H1 (cell line): ENCODE measurements around the gene PLXDC2. TPM values are rescaled to one million over a fixed set of nuclear protein-coding genes. Genes with fewer than 3 reads are reported as not detected.

ENCODE experiments used
- CTCF ChIA-PET: fragments of 300-600 bp; sonication (Branson Sonifier 250); formaldehyde crosslinking; loops from one replicate; lab custom pipeline; 2021; ENCODE audit not compliant: partially characterized antibody; lab: Charles Lee
- POLR2A ChIA-PET: fragments of 300-600 bp; sonication (Branson Sonifier 250); formaldehyde crosslinking; loops from one replicate; lab custom pipeline; 2021; ENCODE audit warnings: inconsistent platforms; ENCODE audit not compliant: partially characterized antibody; lab: Charles Lee
- DNase-seq, 2 experiments: peaks; one replicate each; pipeline versions ENCODE4 v3.0.0 to v3.0.0-alpha.2; 2010 to 2022; ENCODE audit warnings: low spot score in 2 of 2, low read depth in 1 of 2, mixed read lengths in 1 of 2
- FAIRE-seq: peaks from 2 replicates; lab custom pipeline; 2011; peaks lifted over from hg19 to GRCh38; lab: Jason Lieb, UNC
- H2AFZ ChIP-seq: 2 replicates; pipeline ENCODE4 v1.8.1; 2012; ENCODE audit warnings: low read length, inconsistent platforms
- H2AK5ac ChIP-seq: 2 replicates; pipeline ENCODE4 v1.6.1; 2013; ENCODE audit warnings: low read depth, low read length
- H2BK120ac ChIP-seq: replicated peaks from 2 replicates; pipeline ENCODE3; 2013; ENCODE audit warnings: low read depth, low read length, inconsistent platforms
- H2BK12ac ChIP-seq: 2 replicates; pipeline ENCODE4 v1.6.1; 2013; ENCODE audit warnings: low read depth, low read length
- H2BK15ac ChIP-seq: 2 replicates; pipeline ENCODE4 v1.6.1; 2013; ENCODE audit warnings: low read length
- H2BK20ac ChIP-seq: 2 replicates; pipeline ENCODE4 v1.6.1; 2013; ENCODE audit warnings: low read length
- H2BK5ac ChIP-seq: 2 replicates; pipeline ENCODE4 v1.6.1; 2013; ENCODE audit warnings: low read depth, low read length
- H3K14ac ChIP-seq: 2 replicates; pipeline ENCODE4 v1.6.1; 2013; ENCODE audit warnings: inconsistent platforms; ENCODE audit not compliant: insufficient read length
- H3K18ac ChIP-seq: 2 replicates; pipeline ENCODE4 v1.6.1; 2013; ENCODE audit warnings: low read length; ENCODE audit errors: extremely low read depth
- H3K23ac ChIP-seq: 2 replicates; pipeline ENCODE4 v1.6.1; 2013; ENCODE audit warnings: inconsistent platforms; ENCODE audit not compliant: insufficient read length
- H3K23me2 ChIP-seq: 2 replicates; pipeline ENCODE4 v1.6.1; 2013; ENCODE audit warnings: low read depth, low read length
- H3K27ac ChIP-seq: 2 replicates; pipeline ENCODE4 v1.6.1; 2011; ENCODE audit warnings: low read depth, low read length, inconsistent platforms
- H3K27me3 ChIP-seq, 4 experiments: replicated peaks in 1 of 4; 1 replicate in 1 of 4; 2 replicates in 3 of 4; pipeline versions ENCODE4 v1.6.1 to v1.8.1; 2011 to 2013; ENCODE audit warnings: low read length in 3 of 4, mild to moderate bottlenecking in 3 of 4, inconsistent platforms in 2 of 4, mixed read lengths in 2 of 4, moderate library complexity in 1 of 4; ENCODE audit not compliant: control insufficient read depth in 3 of 4, insufficient read depth in 3 of 4; ENCODE audit errors: extremely low read depth in 1 of 4
- H3K36me3 ChIP-seq, 4 experiments: 2 replicates each; pipeline versions ENCODE4 v1.6.1 to v1.8.1; 2011 to 2013; ENCODE audit warnings: mild to moderate bottlenecking in 4 of 4, low read length in 3 of 4, moderate library complexity in 2 of 4, control low read depth in 1 of 4, inconsistent platforms in 1 of 4; ENCODE audit not compliant: insufficient read depth in 4 of 4, control insufficient read depth in 2 of 4
- H3K4ac ChIP-seq: replicated peaks from 2 replicates; pipeline ENCODE3; 2013; ENCODE audit warnings: low read length, low read depth, mixed read lengths, inconsistent platforms; ENCODE audit not compliant: insufficient read length
- H3K4me1 ChIP-seq, 4 experiments: replicated peaks in 1 of 4; 1 replicate in 1 of 4; 2 replicates in 3 of 4; pipeline versions ENCODE4 v1.6.1 to v1.8.1; 2011 to 2013; ENCODE audit warnings: low read length in 3 of 4, inconsistent platforms in 2 of 4, mixed read lengths in 1 of 4; ENCODE audit not compliant: insufficient read depth in 4 of 4, control insufficient read depth in 3 of 4
- H3K4me2 ChIP-seq, 2 experiments: 2 replicates each; pipeline versions ENCODE4 v1.6.1 to v1.8.1; 2011 to 2013; ENCODE audit warnings: low read depth in 2 of 2, low read length in 2 of 2, control low read depth in 1 of 2, inconsistent platforms in 1 of 2, mild to moderate bottlenecking in 1 of 2; ENCODE audit not compliant: insufficient read depth in 1 of 2
- H3K4me3 ChIP-seq, 4 experiments: fragments of 200-600, 300-600 bp in 1 of 4; sonication (generic), shearing (Covaris generic), sonication (Bioruptor Twin) in 1 of 4; 2 replicates each; pipeline versions ENCODE4 v1.5.1 to v1.8.1; 2011 to 2016; ENCODE audit warnings: low read length in 4 of 4, low read depth in 3 of 4, control low read depth in 2 of 4, inconsistent platforms in 2 of 4, mild to moderate bottlenecking in 2 of 4, mixed read lengths in 1 of 4, moderate library complexity in 1 of 4; ENCODE audit not compliant: insufficient read depth in 2 of 4; ENCODE audit errors: extremely low read depth in 1 of 4
- H3K56ac ChIP-seq: replicated peaks from 2 replicates; pipeline ENCODE3; 2013; ENCODE audit warnings: low read depth, mild to moderate bottlenecking, mixed read lengths, low read length, inconsistent platforms; ENCODE audit not compliant: insufficient read length
- H3K79me1 ChIP-seq: 2 replicates; pipeline ENCODE4 v1.6.1; 2013; ENCODE audit warnings: low read depth, low read length, control low read depth
- H3K79me2 ChIP-seq, 2 experiments: 2 replicates each; pipeline versions ENCODE4 v1.6.1 to v1.8.1; 2012 to 2013; ENCODE audit warnings: low read length in 2 of 2, mild to moderate bottlenecking in 2 of 2, inconsistent platforms in 1 of 2; ENCODE audit not compliant: insufficient read depth in 2 of 2, control insufficient read depth in 1 of 2
- H3K9ac ChIP-seq, 4 experiments: replicated peaks in 1 of 4; 1 replicate in 1 of 4; 2 replicates in 3 of 4; pipeline versions ENCODE4 v1.6.1 to v1.8.1; 2011 to 2013; ENCODE audit warnings: low read depth in 3 of 4, low read length in 3 of 4, control low read depth in 2 of 4, mild to moderate bottlenecking in 2 of 4, moderate library complexity in 2 of 4, inconsistent platforms in 1 of 4; ENCODE audit errors: extremely low read depth in 1 of 4
- H3K9me3 ChIP-seq, 2 experiments: 2 replicates each; pipeline versions ENCODE4 v1.6.1 to v1.8.1; 2012 to 2013; ENCODE audit warnings: mild to moderate bottlenecking in 2 of 2, moderate library complexity in 2 of 2, control low read depth in 1 of 2, inconsistent platforms in 1 of 2, low read depth in 1 of 2, low read length in 1 of 2, mixed read lengths in 1 of 2; ENCODE audit not compliant: insufficient read depth in 2 of 2
- H4K20me1 ChIP-seq, 2 experiments: replicated peaks in 1 of 2; 2 replicates each; pipeline versions ENCODE3 to v1.8.1; 2011 to 2013; ENCODE audit warnings: inconsistent platforms in 2 of 2, low read length in 2 of 2, mild to moderate bottlenecking in 1 of 2; ENCODE audit not compliant: insufficient read depth in 2 of 2, control insufficient read depth in 1 of 2
- H4K5ac ChIP-seq: 2 replicates; pipeline ENCODE4 v1.6.1; 2013; ENCODE audit warnings: low read length, low read depth, mixed read lengths, inconsistent platforms; ENCODE audit not compliant: insufficient read length
- H4K8ac ChIP-seq: 2 replicates; pipeline ENCODE4 v1.8.0; 2013; ENCODE audit warnings: mild to moderate bottlenecking, moderate library complexity, low read length, inconsistent platforms; ENCODE audit not compliant: insufficient read depth; ENCODE audit errors: extremely low read depth
- H4K91ac ChIP-seq: replicated peaks from 2 replicates; pipeline ENCODE3; 2013; ENCODE audit warnings: low read length, mixed read lengths, inconsistent platforms; ENCODE audit not compliant: insufficient read length
- ATF3 ChIP-seq: IDR thresholded peaks from 2 replicates; pipeline ENCODE4 v1.6.1; 2011; ENCODE audit warnings: low read depth, mild to moderate bottlenecking, low read length; ENCODE audit not compliant: insufficient read depth
- CTCF ChIP-seq, 3 experiments: IDR thresholded peaks; 1 replicate in 2 of 3; 2 replicates in 1 of 3; pipeline versions ENCODE4 v1.5.1 to v1.6.1; 2011; ENCODE audit warnings: low read length in 3 of 3, mild to moderate bottlenecking in 3 of 3, inconsistent platforms in 2 of 3, low read depth in 1 of 3, moderate library complexity in 1 of 3; ENCODE audit not compliant: insufficient read depth in 1 of 3; ENCODE audit errors: control extremely low read depth in 1 of 3
- HDAC6 ChIP-seq: IDR thresholded peaks from one replicate; pipeline ENCODE4 v1.7.1; 2012; ENCODE audit warnings: low read depth, mild to moderate bottlenecking, inconsistent platforms, low read length, moderate library complexity
- MAX ChIP-seq: IDR thresholded peaks from 2 replicates; pipeline ENCODE4 v1.6.1; 2012; ENCODE audit warnings: inconsistent platforms
- SIRT6 ChIP-seq: IDR thresholded peaks from one replicate; pipeline ENCODE4 v1.7.1; 2012; ENCODE audit warnings: low read length, inconsistent platforms
- ZNF274 ChIP-seq: IDR thresholded peaks from 2 replicates; pipeline ENCODE4 v1.7.0; 2012; ENCODE audit warnings: low read length, borderline replicate concordance; ENCODE audit errors: extremely low read depth
- WGBS, 2 experiments: shearing (Covaris generic) in 1 of 2; methylation state at CpG; one replicate each; pipeline versions ENCODE4 v1.1.6 to v1.1.7; 2013 to 2015; ENCODE audit warnings: low lambda C conversion rate in 2 of 2, mixed read lengths in 2 of 2, inconsistent platforms in 1 of 2, low coverage in 1 of 2, missing lambda C conversion rate in 1 of 2; ENCODE audit not compliant: insufficient replicate concordance in 2 of 2, insufficient coverage in 1 of 2, insufficient read length in 1 of 2; ENCODE audit errors: extremely low coverage in 1 of 2, missing lambda C conversion rate in 1 of 2; 5-methylcytosine and 5-hydroxymethylcytosine counted together
- polyA plus RNA-seq, 7 experiments: library from polyadenylated mRNA; depleted of rRNA in 3 of 7; stranded (reverse) in 5 of 7; unstranded in 2 of 7; fragments of >200 nt in 5 of 7; fragments of 200-250 nt in 2 of 7; gene quantifications; 1 replicate in 5 of 7; 2 replicates in 1 of 7; 4 replicates in 1 of 7; pipeline versions ENCODE4 v1.2.1 to v1.2.3, GENCODE V29; 2011 to 2013; ENCODE audit warnings: missing spikeins in 2 of 7, mixed read lengths in 2 of 7
- total RNA-seq: library from RNA; stranded (reverse); fragmentation: NEBNext Ultra II Directional; extraction: Animal tissue kit (Norgen Biotek cat#: 25700); gene quantifications from 2 replicates; pipeline ENCODE4 v1.2.1, GENCODE V29; 2021
- TF ChIP-seq, protein P1 (sequence below): IDR thresholded peaks from 2 replicates; pipeline ENCODE4 v1.6.1; 2012; ENCODE audit warnings: inconsistent platforms

Gene PLXDC2
- total and polyA plus RNA-seq, 2 of the 8 experiments (the other 6 are each of a cell fraction or from before 2014, with no cell fraction given) = 23.0 to 40.5 TPM

- no peak overlapping the region for H3K4me2 ChIP-seq
- FAIRE-seq = no peak
- H2BK120ac ChIP-seq = no peak overlapping the region
- H3K36me3 ChIP-seq = no peaks in the 10 kb centered on the region
- H3K23me2 ChIP-seq = no peaks in the 10 kb centered on the region; the same call in 1 of the 2 replicates
- no peak overlapping the region for H3K14ac ChIP-seq
- no peak overlapping the region for H4K8ac ChIP-seq
- peaks cover 1% of the 10 kb centered on the region in 2 experiments for H4K20me1 ChIP-seq
- H3K18ac ChIP-seq = peak overlapping the region; percentile 40; the same call in 1 of the 2 replicates
- H3K79me2 ChIP-seq = peaks cover 0 to 74% of the 10 kb centered on the region in 2 experiments; a peak in 2 of 4 replicates
- no peak overlapping the region for H3K27ac ChIP-seq
- ChIA-PET CTCF (interaction anchor here (1.1 to 1.7 kb wide), 3 partner anchors 9 to 103 kb away, joined by 3 to 8 read pairs (median 4); no protein-coding TSS in a partner anchor), POLR2A (interaction anchor here (1.0 kb wide), 1 partner anchor 11 kb away, joined by 3 read pairs; no protein-coding TSS in a partner anchor)
- no peak overlapping the region for H4K5ac ChIP-seq
- H3K9me3 ChIP-seq = no peaks in the 10 kb centered on the region
- H3K23ac ChIP-seq = no peak overlapping the region
- no peak overlapping the region for H2AFZ ChIP-seq
- H3K79me1 ChIP-seq = no peaks in the 10 kb centered on the region; the same call in none of the 2 replicates
- H2BK12ac ChIP-seq = no peak overlapping the region
- no peak overlapping the region for H3K9ac ChIP-seq
- no peak for DNase-seq
- WGBS, 2 experiments = 89% methylated on average over 3 of the region's 3 CpGs; no CpG with 5 or more reads in 1 of the 2 experiments
- H2BK5ac ChIP-seq = no peak overlapping the region
- H2BK20ac ChIP-seq = no peak overlapping the region
- no peak overlapping the region for H3K56ac ChIP-seq
- H3K27me3 ChIP-seq = no peaks in the 10 kb centered on the region
- no peak overlapping the region for H2BK15ac ChIP-seq
- no peak overlapping the region for H4K91ac ChIP-seq
- no peak overlapping the region for H2AK5ac ChIP-seq
- no peak overlapping the region for H3K4me3 ChIP-seq
- H3K4ac ChIP-seq = no peak overlapping the region
- H3K4me1 ChIP-seq = peaks cover 0 to 19% (median 12%) of the 10 kb centered on the region in 4 experiments
- TF ChIP-seq SIRT6 (no peak), MAX (no peak), CTCF (IDR thresholded peaks at IDR 0.05; ENCODE audit: control extremely low read depth in 1 of 3, insufficient read depth in 1 of 3, low read depth in 1 of 3, low read length in 3 of 3) (no peak), ZNF274 (no peak), ATF3 (no peak), HDAC6 (no peak)
- TF ChIP-seq, protein P1, sequence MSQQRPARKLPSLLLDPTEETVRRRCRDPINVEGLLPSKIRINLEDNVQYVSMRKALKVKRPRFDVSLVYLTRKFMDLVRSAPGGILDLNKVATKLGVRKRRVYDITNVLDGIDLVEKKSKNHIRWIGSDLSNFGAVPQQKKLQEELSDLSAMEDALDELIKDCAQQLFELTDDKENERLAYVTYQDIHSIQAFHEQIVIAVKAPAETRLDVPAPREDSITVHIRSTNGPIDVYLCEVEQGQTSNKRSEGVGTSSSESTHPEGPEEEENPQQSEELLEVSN = no peak
Measured at GRCh38 chr10:19922236-19922963, 106.2 kb downstream of the PLXDC2 start.
